ENCODE results near the gene GSTCD.

The GSTCD gene

DNA sequence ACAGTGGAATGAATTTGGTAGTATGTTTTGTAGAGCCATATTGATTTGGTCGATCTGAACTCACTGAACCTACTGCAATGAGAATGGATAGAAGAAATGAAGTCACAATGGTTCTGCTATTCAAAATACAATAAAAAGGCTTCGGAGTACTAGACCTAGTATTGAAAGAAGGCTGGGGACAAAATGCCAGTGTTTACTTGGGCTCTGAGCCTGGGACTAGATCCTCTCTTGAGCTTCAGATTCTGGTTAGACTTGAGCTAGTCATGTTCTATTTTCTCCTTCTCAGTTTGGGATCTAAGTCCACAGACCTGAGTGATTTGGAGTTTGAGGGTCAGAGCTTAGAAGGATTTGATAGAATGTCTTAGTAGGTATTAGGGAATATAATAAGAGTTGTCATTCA lies 10.0 kb upstream of the GSTCD start:
- TF ChIP-seq, protein P1, sequence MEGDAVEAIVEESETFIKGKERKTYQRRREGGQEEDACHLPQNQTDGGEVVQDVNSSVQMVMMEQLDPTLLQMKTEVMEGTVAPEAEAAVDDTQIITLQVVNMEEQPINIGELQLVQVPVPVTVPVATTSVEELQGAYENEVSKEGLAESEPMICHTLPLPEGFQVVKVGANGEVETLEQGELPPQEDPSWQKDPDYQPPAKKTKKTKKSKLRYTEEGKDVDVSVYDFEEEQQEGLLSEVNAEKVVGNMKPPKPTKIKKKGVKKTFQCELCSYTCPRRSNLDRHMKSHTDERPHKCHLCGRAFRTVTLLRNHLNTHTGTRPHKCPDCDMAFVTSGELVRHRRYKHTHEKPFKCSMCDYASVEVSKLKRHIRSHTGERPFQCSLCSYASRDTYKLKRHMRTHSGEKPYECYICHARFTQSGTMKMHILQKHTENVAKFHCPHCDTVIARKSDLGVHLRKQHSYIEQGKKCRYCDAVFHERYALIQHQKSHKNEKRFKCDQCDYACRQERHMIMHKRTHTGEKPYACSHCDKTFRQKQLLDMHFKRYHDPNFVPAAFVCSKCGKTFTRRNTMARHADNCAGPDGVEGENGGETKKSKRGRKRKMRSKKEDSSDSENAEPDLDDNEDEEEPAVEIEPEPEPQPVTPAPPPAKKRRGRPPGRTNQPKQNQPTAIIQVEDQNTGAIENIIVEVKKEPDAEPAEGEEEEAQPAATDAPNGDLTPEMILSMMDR (conservative IDR thresholded peaks at IDR 0.05; ENCODE audit: control insufficient read depth, insufficient read depth, low read depth, low read length), result no peak
- no peak for DNase-seq (ENCODE audit: low read depth)
- no peak overlapping the region for H3K4me3 ChIP-seq (ENCODE audit: control insufficient read depth, low read depth, low read length)

DNA sequence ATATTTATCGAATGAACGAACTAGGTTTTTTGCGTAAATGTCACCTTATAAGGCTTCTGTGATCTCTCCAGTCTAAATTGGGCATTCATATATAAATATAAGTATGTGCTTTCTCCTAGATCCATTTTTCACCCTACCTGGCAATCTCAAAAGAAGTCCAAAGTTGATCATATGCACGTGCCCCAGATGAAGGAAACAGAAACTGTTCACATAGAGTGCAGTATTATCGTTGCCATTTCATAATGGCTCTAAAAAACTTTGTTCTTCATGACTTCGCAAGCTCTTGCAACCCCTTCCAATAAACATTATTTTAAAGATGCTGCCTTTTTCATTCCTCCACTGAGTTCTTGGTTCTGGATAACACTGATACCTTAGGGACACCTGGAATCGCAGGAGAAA lies 803 bp upstream of the GSTCD start:
- TF ChIP-seq, protein P1 (conservative IDR thresholded peaks at IDR 0.05; ENCODE audit: control insufficient read depth, insufficient read depth, low read depth, low read length), result no peak
- peak overlapping the region; percentile 98 for H3K4me3 ChIP-seq (ENCODE audit: control insufficient read depth, low read depth, low read length)
- DNase-seq (ENCODE audit: low read depth), result no peak

DNA sequence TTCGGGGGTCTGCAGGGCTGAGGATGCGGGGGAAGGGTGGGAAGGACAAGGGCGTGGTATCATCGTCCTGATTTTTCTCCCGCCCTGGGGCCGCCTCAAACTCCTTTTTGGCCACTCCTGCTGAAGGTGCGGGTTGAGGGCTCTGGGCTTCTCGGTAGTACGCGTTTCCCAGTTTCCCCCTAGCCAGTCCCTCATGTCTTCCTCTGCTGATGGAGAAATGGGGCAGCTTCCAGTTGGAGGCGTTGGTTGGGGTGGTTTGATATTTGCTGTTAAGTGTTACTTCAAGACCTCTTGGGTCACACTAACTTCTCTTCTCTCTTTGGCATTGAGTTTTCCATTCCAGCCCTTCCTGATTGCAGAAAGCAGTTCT lies 482 bp downstream of the GSTCD start:
- peak overlapping the region; percentile 98 for H3K4me3 ChIP-seq (ENCODE audit: control insufficient read depth, low read depth, low read length)
- DNase-seq (ENCODE audit: low read depth), result peak; percentile 15
- TF ChIP-seq, protein P1 (conservative IDR thresholded peaks at IDR 0.05; ENCODE audit: control insufficient read depth, insufficient read depth, low read depth, low read length), result no peak

DNA sequence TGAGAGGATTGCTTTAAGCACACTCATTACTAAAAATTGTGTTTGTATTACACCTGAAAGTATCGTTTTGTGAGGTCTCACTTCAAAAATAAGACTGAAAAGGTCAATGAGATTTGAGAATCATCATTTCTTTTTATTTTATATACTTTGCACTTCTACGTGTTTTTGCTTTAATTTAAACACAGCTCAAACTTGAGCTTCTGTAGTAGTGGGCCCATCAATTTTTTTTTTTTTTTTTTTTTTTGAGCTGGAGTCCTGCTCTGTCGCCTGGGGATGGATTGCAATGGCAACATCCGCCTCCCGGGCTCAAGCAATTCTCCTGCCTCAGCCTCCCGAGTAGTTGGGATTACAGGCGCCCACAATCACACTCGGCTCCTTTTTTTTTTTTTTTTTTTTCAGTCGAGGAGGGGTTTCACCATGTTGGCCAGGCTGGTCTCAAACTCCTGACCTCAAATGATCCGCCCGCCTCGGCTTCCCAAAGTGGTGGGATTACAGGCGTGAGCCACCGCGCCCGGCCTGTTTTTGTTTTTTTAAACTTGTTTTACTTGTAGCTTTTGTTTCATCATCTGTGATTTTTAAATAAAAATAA lies 1.5 kb downstream of the GSTCD start:
- DNase-seq (ENCODE audit: low read depth), result no peak

DNA sequence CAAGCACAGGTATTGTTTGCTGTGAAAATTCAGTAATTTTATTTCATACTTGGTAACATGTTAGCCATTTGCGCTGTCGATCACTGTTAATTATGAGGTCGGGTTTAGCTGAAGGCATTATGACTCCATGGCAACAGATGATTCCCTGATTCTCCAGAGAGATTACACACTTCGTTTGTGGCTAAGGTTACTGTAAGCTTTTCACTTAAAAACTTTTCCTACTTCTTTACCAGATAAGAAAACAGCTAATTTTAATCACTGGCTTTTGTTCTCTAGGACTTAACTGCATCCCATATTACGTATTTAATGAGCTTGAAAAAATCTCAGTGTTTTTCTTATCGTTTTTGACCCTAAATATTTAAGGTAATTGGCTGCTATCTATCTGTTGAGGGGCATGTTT lies 2.1 kb downstream of the GSTCD start:
- DNase-seq (ENCODE audit: low read depth), result peak; percentile 54
- TF ChIP-seq, protein P1 (conservative IDR thresholded peaks at IDR 0.05; ENCODE audit: control insufficient read depth, insufficient read depth, low read depth, low read length), result no peak
- no peak overlapping the region for H3K4me3 ChIP-seq (ENCODE audit: control insufficient read depth, low read depth, low read length)

More for the DNA sequence above, 1.5 kb downstream of the GSTCD start:
- TF ChIP-seq, protein P1 (conservative IDR thresholded peaks at IDR 0.05; ENCODE audit: control insufficient read depth, insufficient read depth, low read depth, low read length), result no peak
- peak overlapping the region; percentile 98 for H3K4me3 ChIP-seq (ENCODE audit: control insufficient read depth, low read depth, low read length)

DNA sequence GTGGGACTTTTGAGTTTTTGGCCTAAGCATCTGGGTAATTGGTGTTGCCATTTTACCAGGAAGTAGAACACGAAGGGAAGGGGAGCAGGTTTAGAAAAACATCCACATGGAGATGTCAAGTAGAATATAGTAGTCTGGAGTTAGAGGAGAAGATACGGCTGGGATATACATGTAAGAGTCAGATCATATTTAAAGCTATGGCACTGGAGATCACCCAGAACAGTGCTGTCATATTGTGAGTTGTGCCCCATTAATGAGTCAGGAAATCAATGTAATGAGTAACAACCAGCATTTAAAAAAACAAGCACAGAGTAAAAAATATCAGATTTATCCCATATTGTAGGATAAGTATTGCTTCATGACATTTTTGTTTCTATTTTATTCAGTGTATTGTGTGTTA lies 4.2 kb downstream of the GSTCD start:
- DNase-seq (ENCODE audit: low read depth), result peak; percentile 54
- TF ChIP-seq, protein P1 (conservative IDR thresholded peaks at IDR 0.05; ENCODE audit: control insufficient read depth, insufficient read depth, low read depth, low read length), result no peak
- no peak overlapping the region for H3K4me3 ChIP-seq (ENCODE audit: control insufficient read depth, low read depth, low read length)

DNA sequence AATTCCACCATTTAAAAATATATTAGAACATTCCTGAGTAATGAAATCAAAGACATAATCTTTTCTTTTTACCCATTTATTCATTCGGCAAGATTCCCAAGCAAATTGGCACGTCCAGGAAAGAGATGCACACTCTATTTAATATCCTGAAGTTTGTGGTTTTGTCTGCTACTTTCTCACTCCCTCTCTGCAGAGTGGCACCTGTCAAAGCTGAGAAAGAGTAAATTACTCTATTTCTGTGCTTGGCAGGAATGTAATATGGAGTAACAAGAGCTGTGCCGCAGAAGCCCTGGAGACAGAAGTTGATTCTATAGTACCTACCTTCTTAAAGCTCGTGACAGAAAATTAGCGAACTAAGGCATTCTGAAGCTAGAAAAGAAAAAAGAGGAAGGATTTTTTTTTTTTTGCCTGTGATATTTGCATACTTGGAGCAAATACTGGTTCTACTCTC lies 5.5 kb downstream of the GSTCD start:
- TF ChIP-seq, protein P1 (conservative IDR thresholded peaks at IDR 0.05; ENCODE audit: control insufficient read depth, insufficient read depth, low read depth, low read length), result no peak
- peak; percentile 18 for DNase-seq (ENCODE audit: low read depth)
- H3K4me3 ChIP-seq (ENCODE audit: control insufficient read depth, low read depth, low read length), result no peak overlapping the region

Measured in fibroblast of mammary gland (primary cell).